ENCODE results near the gene CLSTN2. TPM values are rescaled to one million over a fixed set of nuclear protein-coding genes. Genes with fewer than 3 reads are reported as not detected.

Gene CLSTN2
- total and polyA plus RNA-seq, 2 of the 8 experiments (the other 6 are each of a cell fraction or from before 2014, with no cell fraction given): 0.39 to 0.52 TPM

GRCh38 chr3:140085001-140085400 lies 150.0 kb downstream of the CLSTN2 start (continued):
- TF ChIP-seq TAF7 (optimal IDR thresholded peaks at IDR 0.05; ENCODE audit: borderline replicate concordance, low read depth, low read length) (no peak), CTBP2 (IDR thresholded peaks at IDR 0.05; ENCODE audit: borderline replicate concordance, insufficient read depth, insufficient read length, low read length) (no peak), KDM4A (IDR thresholded peaks at IDR 0.05; ENCODE audit: low read depth, low read length, severe bottlenecking) (no peak)

Data from H1 (cell line).